Inflammatory macrophage treated with lipopolysaccharide for 4 hours (primary cell): ENCODE data around the gene ZNF462.

Experiments
- DNase-seq: peaks from one replicate; pipeline ENCODE4 v3.0.0-alpha.2; 2020

Gene ZNF462

GRCh38 chr9:106932178-106932577 is 69.2 kb downstream of the ZNF462 start:
- no peak for DNase-seq

GRCh38 chr9:106932675-106933074 is 69.7 kb downstream of the ZNF462 start:
- DNase-seq: no peak

GRCh38 chr9:106933470-106933869 is 70.5 kb downstream of the ZNF462 start:
- DNase-seq: no peak

- no peak for DNase-seq
Observed at GRCh38 chr9:106934442-106935238, 71.7 kb downstream of the ZNF462 start.

- DNase-seq: no peak
Observed at GRCh38 chr9:106936680-106937079, 73.7 kb downstream of the ZNF462 start.

GRCh38 chr9:106941916-106942315 is 79.0 kb downstream of the ZNF462 start:
- DNase-seq: no peak

- DNase-seq: no peak
Observed at GRCh38 chr9:106945727-106946660, 83.0 kb downstream of the ZNF462 start.

- no peak for DNase-seq
Observed at GRCh38 chr9:106947106-106947900, 84.3 kb downstream of the ZNF462 start.

- peak; percentile 5 for DNase-seq
Observed at GRCh38 chr9:106953174-106953573, 90.2 kb downstream of the ZNF462 start.

GRCh38 chr9:106954558-106954957 is 91.6 kb downstream of the ZNF462 start:
- no peak for DNase-seq

GRCh38 chr9:106954974-106955850 is 92.2 kb downstream of the ZNF462 start:
- no peak for DNase-seq

GRCh38 chr9:106956971-106957370 is 94.0 kb downstream of the ZNF462 start:
- no peak for DNase-seq

GRCh38 chr9:106958955-106959657 is 96.1 kb downstream of the ZNF462 start:
- no peak for DNase-seq

- no peak for DNase-seq
Observed at GRCh38 chr9:106960258-106960657, 97.3 kb downstream of the ZNF462 start.

- no peak for DNase-seq
Observed at GRCh38 chr9:106961623-106962022, 98.7 kb downstream of the ZNF462 start.

GRCh38 chr9:106962122-106962521 is 99.2 kb downstream of the ZNF462 start:
- DNase-seq: no peak

- no peak for DNase-seq
Observed at GRCh38 chr9:106962615-106963363, 99.8 kb downstream of the ZNF462 start.

GRCh38 chr9:106963684-106964083 is 100.7 kb downstream of the ZNF462 start:
- no peak for DNase-seq

- DNase-seq: no peak
Observed at GRCh38 chr9:106964329-106964728, 101.4 kb downstream of the ZNF462 start.

GRCh38 chr9:106964822-106965525 is 102.0 kb downstream of the ZNF462 start:
- DNase-seq: no peak
